ENCODE data around the gene NEK3.
"Not testable (repeated sequence)": the region's sequence is repeated elsewhere in the genome, so short reads cannot be mapped to it uniquely, and the experiment has no call there.

DNA sequence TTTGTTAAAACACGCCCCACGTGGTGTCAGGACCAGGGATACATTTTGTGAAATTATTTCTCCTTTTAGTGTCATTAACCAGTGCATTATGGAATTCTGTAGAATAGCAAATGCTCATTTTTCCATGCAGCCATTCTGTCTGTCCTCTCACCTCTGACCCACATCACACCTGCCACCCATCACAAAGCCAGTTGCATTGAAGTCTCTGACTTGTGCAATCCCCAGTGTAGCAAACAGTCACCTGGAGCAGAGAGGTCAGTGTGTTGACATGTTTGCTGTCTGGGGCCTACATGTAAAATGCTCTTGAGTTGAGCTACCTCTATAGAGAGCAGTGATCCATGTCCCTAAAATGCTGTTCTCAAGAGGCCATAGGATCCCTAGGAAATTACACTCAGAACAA, 47.9 kb upstream of the NEK3 start:
- TF ChIP-seq, protein P1, sequence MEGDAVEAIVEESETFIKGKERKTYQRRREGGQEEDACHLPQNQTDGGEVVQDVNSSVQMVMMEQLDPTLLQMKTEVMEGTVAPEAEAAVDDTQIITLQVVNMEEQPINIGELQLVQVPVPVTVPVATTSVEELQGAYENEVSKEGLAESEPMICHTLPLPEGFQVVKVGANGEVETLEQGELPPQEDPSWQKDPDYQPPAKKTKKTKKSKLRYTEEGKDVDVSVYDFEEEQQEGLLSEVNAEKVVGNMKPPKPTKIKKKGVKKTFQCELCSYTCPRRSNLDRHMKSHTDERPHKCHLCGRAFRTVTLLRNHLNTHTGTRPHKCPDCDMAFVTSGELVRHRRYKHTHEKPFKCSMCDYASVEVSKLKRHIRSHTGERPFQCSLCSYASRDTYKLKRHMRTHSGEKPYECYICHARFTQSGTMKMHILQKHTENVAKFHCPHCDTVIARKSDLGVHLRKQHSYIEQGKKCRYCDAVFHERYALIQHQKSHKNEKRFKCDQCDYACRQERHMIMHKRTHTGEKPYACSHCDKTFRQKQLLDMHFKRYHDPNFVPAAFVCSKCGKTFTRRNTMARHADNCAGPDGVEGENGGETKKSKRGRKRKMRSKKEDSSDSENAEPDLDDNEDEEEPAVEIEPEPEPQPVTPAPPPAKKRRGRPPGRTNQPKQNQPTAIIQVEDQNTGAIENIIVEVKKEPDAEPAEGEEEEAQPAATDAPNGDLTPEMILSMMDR (IDR thresholded peaks at IDR 0.05; ENCODE audit: low read length): not testable (repeated sequence)
- not testable (repeated sequence) for TF ChIP-seq EZH2 (optimal IDR thresholded peaks at IDR 0.05; ENCODE audit: low read depth, low read length); EZH2phosphoT487 (IDR thresholded peaks at IDR 0.05; ENCODE audit: low read length)

Measured in MM.1S (cell line).